ENCODE data around the gene KCNQ1. TPM values are rescaled to one million over a fixed set of nuclear protein-coding genes. Genes with fewer than 3 reads are reported as not detected.

The KCNQ1 gene
- total and polyA plus RNA-seq, 2 donors (not counting 3 experiments of a cell fraction or from before 2014, with no cell fraction given) = 0.07 to 0.09 TPM

- no peaks in the 10 kb centered on the region for H4K20me1 ChIP-seq (replicated peaks; ENCODE audit: control insufficient read depth, extremely low read depth, insufficient read depth, low read length)
- H3K4me3 ChIP-seq (replicated peaks in 1 of 3; ENCODE audit: insufficient read depth in 1 of 3, low read depth in 1 of 3, low read length in 3 of 3) = no peak overlapping the region
- POLR2A ChIA-PET = no interaction called here
- H2AFZ ChIP-seq (ENCODE audit: low read depth, low read length) = no peak overlapping the region
- CTCF ChIA-PET = interaction anchor here (1.3 kb wide), 1 partner anchor 97 kb away, joined by 3 read pairs; no protein-coding TSS in a partner anchor
- no peak overlapping the region for H3K4me2 ChIP-seq (ENCODE audit: insufficient read depth, low read length)
- no peaks in the 10 kb centered on the region for H3K9me1 ChIP-seq (replicated peaks; ENCODE audit: control insufficient read depth, extremely low read depth, insufficient read depth, low read length)
- H3K9me3 ChIP-seq (replicated peaks; ENCODE audit: control insufficient read depth, insufficient read depth, low read length) = no peaks in the 10 kb centered on the region
- no TSS peak for BruUV-seq (replicated peaks)
- no peaks in the 10 kb centered on the region for H3K36me3 ChIP-seq (ENCODE audit: control insufficient read depth in 2 of 2, extremely low read depth in 1 of 2, insufficient read depth in 2 of 2, low read length in 2 of 2)
- TF ChIP-seq FOS (IDR thresholded peaks at IDR 0.05; ENCODE audit: borderline replicate concordance, insufficient read depth, low read length) (no peak), POLR2AphosphoS5 (IDR thresholded peaks at IDR 0.05; ENCODE audit: insufficient read depth, low read depth, low read length) (no peak), GATA2 (IDR thresholded peaks at IDR 0.05; ENCODE audit: insufficient read depth, insufficient read length, low read depth, low read length) (no peak)
- H3K27me3 ChIP-seq (ENCODE audit: control insufficient read depth in 2 of 2, insufficient read depth in 2 of 2, low read length in 2 of 2) = no peaks in the 10 kb centered on the region
- H3K79me2 ChIP-seq (ENCODE audit: control insufficient read depth, insufficient read depth, low read length) = no peaks in the 10 kb centered on the region
- FAIRE-seq (no peak), DNase-seq (ENCODE audit: low read depth, low spot score) (no peak)
- H3K4me1 ChIP-seq (ENCODE audit: control insufficient read depth, extremely low read depth, insufficient read depth, low read length) = no peaks in the 10 kb centered on the region
- no peak overlapping the region for H3K9ac ChIP-seq (replicated peaks; ENCODE audit: extremely low read depth, insufficient read depth, low read length)
- intact Hi-C loops (cut with micrococcal nuclease) = no loop called here
- H3K27ac ChIP-seq (ENCODE audit: insufficient read depth, low read depth, low read length) = no peak overlapping the region
- dilution Hi-C loops (cut with MboI; ENCODE audit: extremely low pct_ligation_motif_present, low sequenced_read_pairs) = no loop called here
Observed at GRCh38 chr11:2518111-2518982, 73.5 kb downstream of the KCNQ1 start.

GRCh38 chr11:2518983-2519340 lies 74.2 kb downstream of the KCNQ1 start:
- no peak overlapping the region for H3K4me3 ChIP-seq (replicated peaks in 1 of 3; ENCODE audit: insufficient read depth in 1 of 3, low read depth in 1 of 3, low read length in 3 of 3)
- dilution Hi-C loops (cut with MboI; ENCODE audit: extremely low pct_ligation_motif_present, low sequenced_read_pairs) (no loop called here), intact Hi-C loops (cut with micrococcal nuclease) (no loop called here)
- DNase-seq (ENCODE audit: low read depth, low spot score) = no peak
- H3K27me3 ChIP-seq (ENCODE audit: control insufficient read depth in 2 of 2, insufficient read depth in 2 of 2, low read length in 2 of 2) = no peaks in the 10 kb centered on the region
- H3K4me2 ChIP-seq (ENCODE audit: insufficient read depth, low read length) = no peak overlapping the region
- H3K36me3 ChIP-seq (ENCODE audit: control insufficient read depth in 2 of 2, extremely low read depth in 1 of 2, insufficient read depth in 2 of 2, low read length in 2 of 2) = no peaks in the 10 kb centered on the region
- no TSS peak for BruUV-seq (replicated peaks)
- H3K27ac ChIP-seq (ENCODE audit: insufficient read depth, low read depth, low read length) = no peak overlapping the region
- no peaks in the 10 kb centered on the region for H4K20me1 ChIP-seq (replicated peaks; ENCODE audit: control insufficient read depth, extremely low read depth, insufficient read depth, low read length)
- no peak overlapping the region for H3K9ac ChIP-seq (replicated peaks; ENCODE audit: extremely low read depth, insufficient read depth, low read length)
- no peak for FAIRE-seq
- H3K9me3 ChIP-seq (replicated peaks; ENCODE audit: control insufficient read depth, insufficient read depth, low read length) = no peaks in the 10 kb centered on the region
- H2AFZ ChIP-seq (ENCODE audit: low read depth, low read length) = no peak overlapping the region
- CTCF ChIA-PET = interaction anchor here (1.3 kb wide), 1 partner anchor 98 kb away, joined by 3 read pairs; no protein-coding TSS in a partner anchor
- H3K4me1 ChIP-seq (ENCODE audit: control insufficient read depth, extremely low read depth, insufficient read depth, low read length) = no peaks in the 10 kb centered on the region
- POLR2A ChIA-PET = no interaction called here
- TF ChIP-seq FOS (IDR thresholded peaks at IDR 0.05; ENCODE audit: borderline replicate concordance, insufficient read depth, low read length) (no peak), POLR2A (IDR thresholded peaks at IDR 0.05; ENCODE audit: low read depth, low read length) (no peak), POLR2AphosphoS5 (IDR thresholded peaks at IDR 0.05; ENCODE audit: insufficient read depth, low read depth, low read length) (no peak), MYC (IDR thresholded peaks at IDR 0.05; ENCODE audit: low read depth, low read length) (no peak), EZH2 (IDR thresholded peaks at IDR 0.05; ENCODE audit: borderline replicate concordance, low read depth, low read length, severe bottlenecking) (no peak), GATA2 (IDR thresholded peaks at IDR 0.05; ENCODE audit: insufficient read depth, insufficient read length, low read depth, low read length) (no peak), MAX (IDR thresholded peaks at IDR 0.05; ENCODE audit: insufficient read depth, insufficient read length) (no peak), CTCF (IDR thresholded peaks at IDR 0.05; ENCODE audit: extremely low read depth in 1 of 2, insufficient read depth in 1 of 2, low read depth in 1 of 2, low read length in 2 of 2) (no peak), JUN (IDR thresholded peaks at IDR 0.05; ENCODE audit: borderline replicate concordance, insufficient read depth, insufficient read length, low read depth) (no peak)
- no peaks in the 10 kb centered on the region for H3K9me1 ChIP-seq (replicated peaks; ENCODE audit: control insufficient read depth, extremely low read depth, insufficient read depth, low read length)
- H3K79me2 ChIP-seq (ENCODE audit: control insufficient read depth, insufficient read depth, low read length) = no peaks in the 10 kb centered on the region
